Ovary (tissue), 9 donors: Measurements from ENCODE around the gene OTUD7B. TPM values are rescaled to one million over a fixed set of nuclear protein-coding genes. Genes with fewer than 3 reads are reported as not detected.

Source experiments
- DNase-seq, 5 donors: peaks; one replicate each; pipeline ENCODE4 v3.0.0-alpha.2; 2019 to 2020
- H3K27ac ChIP-seq, 2 donors: fragments of 200-600 bp; one replicate each; pipeline versions ENCODE4 v1.5.1 to v1.8.0; 2019 to 2022
- H3K27me3 ChIP-seq: fragments of 200-600 bp; one replicate; pipeline ENCODE4 v1.8.0; 2022
- H3K36me3 ChIP-seq: fragments of 200-600 bp; sonication (generic); one replicate; pipeline ENCODE4 v1.5.1; 2019
- H3K4me1 ChIP-seq: one replicate; pipeline ENCODE4 v1.8.1; 2013; ENCODE audit warnings: mild to moderate bottlenecking, moderate library complexity; ENCODE audit not compliant: insufficient read depth
- H3K4me3 ChIP-seq: fragments of 200-600 bp; sonication (generic); one replicate; pipeline ENCODE4 v1.5.1; 2017
- H3K9me3 ChIP-seq, 2 donors: fragments of 200-600 bp in 1 of 2; sonication (generic) in 1 of 2; one replicate each; pipeline versions ENCODE4 v1.5.1 to v1.8.1; 2013 to 2019; ENCODE audit warnings: mild to moderate bottlenecking in 1 of 2, moderate library complexity in 1 of 2
- EP300 ChIP-seq: sonication (generic); formaldehyde crosslinking; IDR thresholded peaks from one replicate; pipeline ENCODE4 v1.6.1; 2017; ENCODE audit warnings: antibody characterized with exemption
- POLR2A ChIP-seq: fragments of 450-650 bp; IDR thresholded peaks from one replicate; pipeline ENCODE4 v1.6.1; 2017; ENCODE audit warnings: antibody characterized with exemption, mild to moderate bottlenecking, moderate library complexity
- WGBS, 3 donors: extraction: QIAGEN DNeasy Blood & Tissue Kit in 1 of 3; methylation state at CpG; one replicate each; pipeline versions ENCODE4 v1.1.5 to v1.1.7; 2013 to 2017; 5-methylcytosine and 5-hydroxymethylcytosine counted together
- intact Hi-C, 4 donors: fragments of 100-400 bp; cut with DNase I; formaldehyde crosslinking; loops; one replicate each; pipeline versions ENCODE4 v1.11.0 to v1.15.1; 2022 to 2023
- polyA plus RNA-seq, 2 donors: library from polyadenylated mRNA; stranded (reverse); fragments of 200-250 nt in 1 of 2; fragments of 350-450 nt in 1 of 2; fragmentation: Illumina TruSeq in 1 of 2; extraction: RNeasy Lipid Tissue Mini Kit (QIAGEN cat#74804) in 1 of 2; gene quantifications; one replicate each; pipeline ENCODE4 v1.2.3, GENCODE V29; 2013 to 2014
- total RNA-seq, 7 donors: library from RNA; depleted of rRNA in 2 of 7; stranded (reverse); fragments of >200 nt in 2 of 7; fragmentation: NEBNext Ultra II Directional in 3 of 7; extraction: Animal tissue kit (Norgen Biotek cat#: 25700) in 3 of 7; gene quantifications; one replicate each; pipeline versions ENCODE4 v1.1.0 to v1.2.4, GENCODE V29; 2016 to 2023
- TF ChIP-seq, protein P1 (sequence below), 3 donors: fragments of 450-650 bp in 2 of 3; fragments of 200-600 bp in 1 of 3; IDR thresholded peaks; one replicate each; pipeline versions ENCODE4 v1.5.1 to v1.8.0; 2016 to 2022; ENCODE audit warnings: antibody characterized with exemption in 3 of 3, mild to moderate bottlenecking in 1 of 3
- donor health status: DM: no; HTN: no; CAD: no; lungs with moderate emphysema.
- donor health status: DM: no; HTN: no; CAD: no.
- donor health status: Bipolar disorder and iron deficiency.
- donor health status: DM: yes; HTN: yes; CAD: no.
- donor health status: DM: no; HTN: no; CAD: no.
- donor health status: DM: yes; HTN: yes; CAD: no.

Gene OTUD7B
- total and polyA plus RNA-seq, 9 donors: 9.4 to 40.1 (median 28.8) TPM

DNA sequence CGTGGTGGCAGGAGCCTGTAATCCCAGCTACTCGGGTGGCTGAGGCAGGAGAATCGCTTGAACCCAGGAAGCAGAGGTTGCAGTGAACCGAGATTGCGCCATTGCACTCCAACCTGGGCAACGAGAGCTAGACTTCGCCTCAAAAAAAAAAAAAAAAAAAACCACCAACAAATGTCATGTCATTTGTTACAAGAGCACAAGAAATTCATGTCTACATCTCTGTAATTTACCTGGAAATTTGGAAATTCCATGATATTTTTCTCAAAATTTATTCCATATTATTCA, 40.5 kb upstream of the OTUD7B start:
- Histone ChIP-seq H3K4me1 (no peaks in the 10 kb centered on the region), H3K27me3 (no peaks in the 10 kb centered on the region), H3K9me3 (no peaks in the 10 kb centered on the region), H3K27ac (no peak overlapping the region), H3K36me3 (no peaks in the 10 kb centered on the region), H3K4me3 (no peak overlapping the region)
- no peak for DNase-seq
- intact Hi-C loops: loop anchor here (2.0 to 10.0 kb wide), 4 partner anchors 34 to 89 kb away; no protein-coding TSS in a partner anchor
- TF ChIP-seq EP300 (no peak), POLR2A (no peak)
- TF ChIP-seq, protein P1, sequence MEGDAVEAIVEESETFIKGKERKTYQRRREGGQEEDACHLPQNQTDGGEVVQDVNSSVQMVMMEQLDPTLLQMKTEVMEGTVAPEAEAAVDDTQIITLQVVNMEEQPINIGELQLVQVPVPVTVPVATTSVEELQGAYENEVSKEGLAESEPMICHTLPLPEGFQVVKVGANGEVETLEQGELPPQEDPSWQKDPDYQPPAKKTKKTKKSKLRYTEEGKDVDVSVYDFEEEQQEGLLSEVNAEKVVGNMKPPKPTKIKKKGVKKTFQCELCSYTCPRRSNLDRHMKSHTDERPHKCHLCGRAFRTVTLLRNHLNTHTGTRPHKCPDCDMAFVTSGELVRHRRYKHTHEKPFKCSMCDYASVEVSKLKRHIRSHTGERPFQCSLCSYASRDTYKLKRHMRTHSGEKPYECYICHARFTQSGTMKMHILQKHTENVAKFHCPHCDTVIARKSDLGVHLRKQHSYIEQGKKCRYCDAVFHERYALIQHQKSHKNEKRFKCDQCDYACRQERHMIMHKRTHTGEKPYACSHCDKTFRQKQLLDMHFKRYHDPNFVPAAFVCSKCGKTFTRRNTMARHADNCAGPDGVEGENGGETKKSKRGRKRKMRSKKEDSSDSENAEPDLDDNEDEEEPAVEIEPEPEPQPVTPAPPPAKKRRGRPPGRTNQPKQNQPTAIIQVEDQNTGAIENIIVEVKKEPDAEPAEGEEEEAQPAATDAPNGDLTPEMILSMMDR (IDR thresholded peaks at IDR 0.05): no peak
- WGBS, 3 donors: 59 to 65% (median 63%) methylated on average over 7 of the region's 7 CpGs

DNA sequence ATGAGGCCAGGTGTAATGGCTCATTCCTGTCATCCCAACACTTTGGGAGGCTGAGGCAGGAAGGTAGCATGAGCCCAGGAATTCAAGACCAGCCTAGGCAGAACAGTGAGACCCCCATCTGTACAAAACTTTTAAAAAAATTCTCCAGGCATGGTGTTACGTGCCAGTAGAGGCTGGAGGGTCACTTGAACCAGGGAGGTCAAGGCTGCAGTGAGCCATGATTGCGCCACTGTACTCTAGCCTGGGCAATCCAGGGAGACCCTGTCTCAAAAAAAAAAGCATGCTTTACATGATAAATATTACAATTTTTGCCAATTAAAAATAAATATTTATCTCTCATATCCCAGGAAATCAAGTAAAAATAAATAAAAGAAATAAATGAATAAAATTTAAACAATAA, 39.4 kb upstream of the OTUD7B start:
- Histone ChIP-seq H3K4me1 (no peaks in the 10 kb centered on the region), H3K27ac (no peak overlapping the region), H3K4me3 (no peak overlapping the region), H3K9me3 (no peaks in the 10 kb centered on the region), H3K27me3 (no peaks in the 10 kb centered on the region), H3K36me3 (no peaks in the 10 kb centered on the region)
- no peak for DNase-seq
- TF ChIP-seq EP300 (no peak), POLR2A (no peak)
- TF ChIP-seq, protein P1 (IDR thresholded peaks at IDR 0.05): no peak
- 68 to 75% (median 72%) methylated on average over 2 of the region's 2 CpGs for WGBS, 3 donors
- intact Hi-C loops: loop anchor here (2.0 to 10.0 kb wide), 5 partner anchors 33 to 89 kb away; no protein-coding TSS in a partner anchor

DNA sequence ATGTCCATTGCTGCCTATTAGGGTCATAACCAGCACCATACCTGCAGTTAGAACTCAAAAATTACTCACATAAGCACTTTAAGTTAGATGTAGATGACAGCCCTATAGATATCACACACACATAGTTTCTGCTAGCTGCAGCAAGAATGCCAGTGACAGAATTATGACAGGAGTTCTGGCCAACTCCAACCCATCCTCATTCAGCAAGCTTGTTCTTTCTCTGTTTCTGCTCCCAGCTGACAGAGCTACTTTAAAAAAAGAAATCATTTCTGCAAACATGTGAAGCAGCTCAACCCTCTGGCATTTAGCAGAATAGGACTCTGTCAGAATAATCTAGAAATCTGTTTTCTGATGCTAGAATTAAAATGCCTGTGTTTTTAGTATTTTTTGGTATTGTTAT, 23.8 kb upstream of the OTUD7B start:
- Histone ChIP-seq H3K4me3 (no peak overlapping the region), H3K4me1 (no peaks in the 10 kb centered on the region), H3K9me3 (no peaks in the 10 kb centered on the region), H3K27me3 (no peaks in the 10 kb centered on the region), H3K27ac (no peak overlapping the region), H3K36me3 (no peaks in the 10 kb centered on the region)
- TF ChIP-seq POLR2A: no peak
- TF ChIP-seq EP300: no peak
- TF ChIP-seq, protein P1 (IDR thresholded peaks at IDR 0.05): no peak
- DNase-seq: no peak
- intact Hi-C loops: no loop called here

DNA sequence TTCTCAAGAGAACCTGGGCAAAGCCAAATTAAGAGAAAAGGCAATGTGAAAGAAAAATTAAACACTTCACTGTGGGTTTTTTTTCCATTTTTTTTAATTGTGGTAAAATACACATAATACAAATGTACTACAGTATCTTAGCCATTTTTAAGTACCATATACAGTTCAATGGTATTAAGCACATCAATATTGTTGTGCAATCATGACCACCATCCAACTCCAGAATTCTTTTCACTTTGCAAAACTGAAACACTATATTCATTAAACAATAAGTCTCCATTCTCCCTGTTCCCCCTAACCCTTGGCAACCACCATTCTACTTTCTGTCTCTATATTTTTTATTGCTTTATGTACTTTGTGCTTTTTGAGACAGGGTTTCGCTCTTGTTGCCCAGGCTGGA, 17.8 kb upstream of the OTUD7B start:
- TF ChIP-seq, protein P1 (IDR thresholded peaks at IDR 0.05): no peak
- TF ChIP-seq EP300: no peak
- no peak for TF ChIP-seq POLR2A
- Histone ChIP-seq H3K9me3 (no peaks in the 10 kb centered on the region), H3K27ac (no peak overlapping the region), H3K36me3 (no peaks in the 10 kb centered on the region), H3K27me3 (no peaks in the 10 kb centered on the region), H3K4me1 (no peaks in the 10 kb centered on the region), H3K4me3 (no peak overlapping the region)
- 96 to 100% (median 96%) methylated on average over 1 of the region's 1 CpG for WGBS, 3 donors
- intact Hi-C loops: no loop called here
- no peak for DNase-seq

DNA sequence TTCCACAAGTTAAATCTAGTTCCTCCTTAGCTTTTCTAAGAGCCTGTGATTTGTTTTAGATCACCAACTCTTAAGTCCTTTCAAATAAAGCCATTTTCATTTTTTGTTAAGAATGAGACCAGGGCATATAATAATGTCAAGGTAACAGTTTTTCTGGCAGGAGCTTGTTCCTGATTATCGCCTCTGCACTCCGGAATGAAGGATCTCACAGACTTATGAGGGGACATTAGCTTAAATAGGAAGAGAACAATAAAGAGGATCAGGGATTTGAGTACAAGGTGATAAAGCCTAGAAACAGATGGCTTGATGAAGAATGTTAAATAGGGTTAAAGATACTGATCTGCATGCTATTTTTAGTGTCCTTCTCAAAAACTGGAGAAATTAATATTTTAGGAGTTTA, 13.6 kb upstream of the OTUD7B start:
- H3K9me3 ChIP-seq: no peaks in the 10 kb centered on the region
- no peaks in the 10 kb centered on the region for H3K4me1 ChIP-seq
- H3K27me3 ChIP-seq: no peaks in the 10 kb centered on the region
- DNase-seq: no peak
- 82 to 91% (median 87%) methylated on average over 2 of the region's 2 CpGs for WGBS, 3 donors
- H3K36me3 ChIP-seq: no peaks in the 10 kb centered on the region
- intact Hi-C loops: no loop called here
- H3K27ac ChIP-seq: no peak overlapping the region
- no peak for TF ChIP-seq EP300
- TF ChIP-seq, protein P1 (IDR thresholded peaks at IDR 0.05): no peak
- no peak for TF ChIP-seq POLR2A
- H3K4me3 ChIP-seq: no peak overlapping the region
